GM18505 (cell line): ENCODE data around the gene KLC1.

Experiments
- ATAC-seq: cut with Tn5 transposase; IDR thresholded peaks from one replicate; pipeline ENCODE4 v1.9.1; 2021; ENCODE audit not compliant: unreplicated experiment
- POLR2A ChIP-seq: IDR thresholded peaks from 4 replicates; pipeline ENCODE4 v1.6.1; 2011; ENCODE audit warnings: borderline replicate concordance; ENCODE audit not compliant: insufficient read depth, insufficient read length; ENCODE audit errors: extremely low read depth

KLC1 gene

DNA sequence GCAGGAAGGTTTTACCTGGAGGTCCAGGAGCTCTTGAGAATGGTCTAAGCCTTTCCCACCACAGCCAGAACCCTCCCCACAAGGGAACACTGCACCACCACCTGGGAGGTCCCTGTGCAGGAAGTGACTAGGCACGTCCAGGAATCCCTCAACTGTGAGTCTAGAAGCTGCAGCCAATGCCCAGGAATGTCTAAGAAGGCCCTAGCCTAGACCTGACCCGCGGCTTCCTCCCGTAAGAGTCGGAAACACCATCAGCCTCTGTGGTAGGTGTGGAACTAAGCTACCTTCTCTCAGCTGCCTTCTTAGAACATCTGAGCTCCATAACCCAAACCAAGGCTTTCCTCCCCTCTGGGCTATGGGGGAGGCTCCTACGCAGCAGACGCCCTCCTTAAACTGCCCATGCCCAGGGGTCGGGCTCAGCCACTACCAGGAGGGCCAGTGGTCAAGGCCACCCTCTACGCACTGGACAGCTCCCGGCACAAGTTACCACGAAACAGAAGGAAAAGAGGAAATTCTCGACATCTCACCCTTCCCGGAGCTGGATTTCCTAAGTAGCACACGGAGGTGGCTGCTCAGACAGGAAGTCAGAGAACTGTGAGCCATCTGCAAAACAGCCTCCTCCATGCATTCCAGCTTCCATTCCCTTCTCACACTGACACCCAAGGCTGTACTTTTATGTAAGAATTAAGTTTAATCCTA lies 112.1 kb downstream of the KLC1 start:
- ATAC-seq: no peak
- TF ChIP-seq POLR2A: no peak

- no peak for TF ChIP-seq POLR2A
- no peak for ATAC-seq
Observed at GRCh38 chr14:103741876-103742275, 112.9 kb downstream of the KLC1 start.

GRCh38 chr14:103742499-103743255 lies 113.7 kb downstream of the KLC1 start:
- no peak for ATAC-seq
- TF ChIP-seq POLR2A: no peak

GRCh38 chr14:103743691-103744090 lies 114.7 kb downstream of the KLC1 start:
- no peak for TF ChIP-seq POLR2A

DNA sequence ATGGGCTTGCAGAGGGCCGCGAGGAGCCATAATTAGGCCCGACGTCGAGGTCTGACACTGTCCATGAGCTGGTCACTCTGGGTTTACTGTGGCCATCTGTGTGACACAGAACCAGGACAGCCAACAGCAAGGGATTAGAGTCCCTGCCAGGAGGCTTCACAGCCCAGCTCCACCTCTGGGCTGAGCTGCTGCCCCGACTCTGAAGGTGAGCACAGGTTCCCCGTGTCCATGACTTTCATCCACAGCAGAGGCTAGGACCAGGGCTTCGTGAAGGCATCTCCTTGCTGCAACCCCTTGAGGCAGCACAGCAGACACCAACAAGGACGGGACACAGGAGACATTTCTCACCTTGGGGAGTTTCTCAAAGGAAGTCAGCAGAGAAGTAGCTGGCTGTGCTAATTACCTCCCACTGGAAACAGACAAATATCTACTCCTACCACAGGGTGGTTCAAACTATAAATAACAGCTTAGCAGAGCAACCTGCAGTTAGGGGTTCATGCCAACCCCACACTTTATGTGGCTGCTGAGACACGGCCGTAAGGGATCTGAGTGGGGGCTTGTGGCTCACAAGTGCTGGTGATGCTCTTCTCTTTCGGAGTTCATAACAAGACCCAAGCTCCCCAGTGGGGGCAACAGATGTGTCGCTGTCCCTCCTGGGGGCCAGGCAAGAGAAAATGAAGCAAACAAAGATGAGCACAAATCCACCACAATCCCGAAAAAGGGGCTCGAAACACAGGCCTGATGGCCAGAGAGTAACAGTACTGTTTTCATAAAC lies 115.8 kb downstream of the KLC1 start:
- ATAC-seq: no peak

More at GRCh38 chr14:103743691-103744090, 114.7 kb downstream of the KLC1 start:
- no peak for ATAC-seq

GRCh38 chr14:103745424-103745823 lies 116.4 kb downstream of the KLC1 start:
- no peak for TF ChIP-seq POLR2A
- no peak for ATAC-seq

More for the DNA sequence above, 115.8 kb downstream of the KLC1 start:
- TF ChIP-seq POLR2A: no peak

GRCh38 chr14:103746701-103747100 lies 117.7 kb downstream of the KLC1 start:
- TF ChIP-seq POLR2A: no peak
- no peak for ATAC-seq

- no peak for ATAC-seq
- TF ChIP-seq POLR2A: no peak
Observed at GRCh38 chr14:103748534-103748857, 119.5 kb downstream of the KLC1 start.

- ATAC-seq: no peak
- no peak for TF ChIP-seq POLR2A
Observed at GRCh38 chr14:103749452-103749851, 120.4 kb downstream of the KLC1 start.

GRCh38 chr14:103749860-103750259 lies 120.8 kb downstream of the KLC1 start:
- no peak for ATAC-seq
- no peak for TF ChIP-seq POLR2A
